ENCODE data around the gene LMO2. TPM values are rescaled to one million over a fixed set of nuclear protein-coding genes. Genes with fewer than 3 reads are reported as not detected.
"Not testable (repeated sequence)": the region's sequence is repeated elsewhere in the genome, so short reads cannot be mapped to it uniquely, and the experiment has no call there.

The LMO2 gene
- total RNA-seq, 1 experiment from 2014 or later = 0.64 TPM

DNA sequence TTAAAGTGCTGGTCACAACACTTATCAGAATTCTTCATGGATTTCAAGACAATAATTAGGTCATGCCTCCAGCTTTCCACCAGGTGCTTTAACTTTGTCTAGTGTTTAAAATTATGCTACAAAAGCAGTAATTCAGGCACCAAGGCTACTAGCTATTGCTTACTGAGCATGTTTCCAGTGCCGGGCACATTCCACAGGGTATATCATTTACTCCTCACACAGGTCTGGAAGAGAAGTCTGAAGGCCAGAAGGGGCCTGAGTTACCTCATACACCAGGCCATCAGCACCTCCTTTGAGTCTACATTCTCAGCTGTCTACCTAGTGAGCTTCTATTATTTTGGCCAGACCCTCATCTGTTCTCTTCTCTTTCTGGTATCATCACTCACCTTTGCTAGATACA lies 41.7 kb upstream of the LMO2 start:
- DNase-seq (ENCODE audit: low read depth, low spot score) (no peak), ATAC-seq (no peak)
- no peaks in the 10 kb centered on the region for H3K4me1 ChIP-seq (ENCODE audit: control insufficient read depth, insufficient read depth, low read length)
- no peaks in the 10 kb centered on the region for H3K36me3 ChIP-seq (ENCODE audit: control insufficient read depth, insufficient read depth, low read length)
- TF ChIP-seq TCF7L2 (IDR thresholded peaks at IDR 0.05; ENCODE audit: low read depth, low read length) = no peak
- TF ChIP-seq, protein P1, sequence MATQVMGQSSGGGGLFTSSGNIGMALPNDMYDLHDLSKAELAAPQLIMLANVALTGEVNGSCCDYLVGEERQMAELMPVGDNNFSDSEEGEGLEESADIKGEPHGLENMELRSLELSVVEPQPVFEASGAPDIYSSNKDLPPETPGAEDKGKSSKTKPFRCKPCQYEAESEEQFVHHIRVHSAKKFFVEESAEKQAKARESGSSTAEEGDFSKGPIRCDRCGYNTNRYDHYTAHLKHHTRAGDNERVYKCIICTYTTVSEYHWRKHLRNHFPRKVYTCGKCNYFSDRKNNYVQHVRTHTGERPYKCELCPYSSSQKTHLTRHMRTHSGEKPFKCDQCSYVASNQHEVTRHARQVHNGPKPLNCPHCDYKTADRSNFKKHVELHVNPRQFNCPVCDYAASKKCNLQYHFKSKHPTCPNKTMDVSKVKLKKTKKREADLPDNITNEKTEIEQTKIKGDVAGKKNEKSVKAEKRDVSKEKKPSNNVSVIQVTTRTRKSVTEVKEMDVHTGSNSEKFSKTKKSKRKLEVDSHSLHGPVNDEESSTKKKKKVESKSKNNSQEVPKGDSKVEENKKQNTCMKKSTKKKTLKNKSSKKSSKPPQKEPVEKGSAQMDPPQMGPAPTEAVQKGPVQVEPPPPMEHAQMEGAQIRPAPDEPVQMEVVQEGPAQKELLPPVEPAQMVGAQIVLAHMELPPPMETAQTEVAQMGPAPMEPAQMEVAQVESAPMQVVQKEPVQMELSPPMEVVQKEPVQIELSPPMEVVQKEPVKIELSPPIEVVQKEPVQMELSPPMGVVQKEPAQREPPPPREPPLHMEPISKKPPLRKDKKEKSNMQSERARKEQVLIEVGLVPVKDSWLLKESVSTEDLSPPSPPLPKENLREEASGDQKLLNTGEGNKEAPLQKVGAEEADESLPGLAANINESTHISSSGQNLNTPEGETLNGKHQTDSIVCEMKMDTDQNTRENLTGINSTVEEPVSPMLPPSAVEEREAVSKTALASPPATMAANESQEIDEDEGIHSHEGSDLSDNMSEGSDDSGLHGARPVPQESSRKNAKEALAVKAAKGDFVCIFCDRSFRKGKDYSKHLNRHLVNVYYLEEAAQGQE (IDR thresholded peaks at IDR 0.05; ENCODE audit: insufficient read depth in 1 of 2, low read depth in 2 of 2, low read length in 1 of 2) = no peak
- H3K27ac ChIP-seq (ENCODE audit: low read length) = no peak overlapping the region
- no peaks in the 10 kb centered on the region for H3K9me3 ChIP-seq (ENCODE audit: control insufficient read depth, insufficient read depth, low read depth, low read length)
- intact Hi-C loops (cut with micrococcal nuclease; ENCODE audit: unreplicated experiment) (no loop called here), in situ Hi-C loops (cut with HindIII; ENCODE audit: low pct_unique_long_range_greater_than_20kb, low sequenced_read_pairs) (no loop called here)
- no peaks in the 10 kb centered on the region; the same call in 1 of the 2 replicates for H3K27me3 ChIP-seq (ENCODE audit: control insufficient read depth, insufficient read depth, low read length)
- ChIA-PET POLR2A (no interaction called here), CTCF (no interaction called here)
- BruUV-seq (replicated peaks) = no TSS peak
- H3K4me3 ChIP-seq (ENCODE audit: low read depth in 2 of 2, low read length in 2 of 2) = no peak overlapping the region

DNA sequence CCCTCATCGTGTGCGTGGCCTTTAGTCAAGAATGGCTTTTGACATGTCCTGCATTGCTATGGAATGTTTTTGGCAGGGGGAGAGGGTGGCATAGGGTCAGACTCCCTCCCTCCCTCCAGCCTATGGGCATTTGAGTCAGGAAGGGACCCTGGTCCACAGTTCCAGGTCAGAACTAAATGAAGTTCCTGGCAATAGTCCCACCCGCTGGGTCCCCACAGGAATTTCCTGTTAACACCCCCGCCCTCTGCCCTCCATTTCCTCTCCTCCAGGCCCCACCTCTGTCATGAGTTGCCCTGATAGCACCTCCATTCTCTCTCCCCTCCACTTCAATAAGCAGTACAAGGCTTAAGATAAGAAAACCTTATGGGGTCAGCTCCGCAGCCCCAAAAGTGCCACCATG lies 40.8 kb upstream of the LMO2 start:
- in situ Hi-C loops (cut with HindIII; ENCODE audit: low pct_unique_long_range_greater_than_20kb, low sequenced_read_pairs) (no loop called here), intact Hi-C loops (cut with micrococcal nuclease; ENCODE audit: unreplicated experiment) (no loop called here)
- ChIA-PET POLR2A (no interaction called here), CTCF (no interaction called here)
- TF ChIP-seq SIN3A (IDR thresholded peaks at IDR 0.05; ENCODE audit: borderline replicate concordance, insufficient read depth, low read depth, low read length) = no peak
- no peak for TF ChIP-seq POLR2AphosphoS5 (IDR thresholded peaks at IDR 0.05; ENCODE audit: low read depth, low read length)
- TF ChIP-seq, protein P2, sequence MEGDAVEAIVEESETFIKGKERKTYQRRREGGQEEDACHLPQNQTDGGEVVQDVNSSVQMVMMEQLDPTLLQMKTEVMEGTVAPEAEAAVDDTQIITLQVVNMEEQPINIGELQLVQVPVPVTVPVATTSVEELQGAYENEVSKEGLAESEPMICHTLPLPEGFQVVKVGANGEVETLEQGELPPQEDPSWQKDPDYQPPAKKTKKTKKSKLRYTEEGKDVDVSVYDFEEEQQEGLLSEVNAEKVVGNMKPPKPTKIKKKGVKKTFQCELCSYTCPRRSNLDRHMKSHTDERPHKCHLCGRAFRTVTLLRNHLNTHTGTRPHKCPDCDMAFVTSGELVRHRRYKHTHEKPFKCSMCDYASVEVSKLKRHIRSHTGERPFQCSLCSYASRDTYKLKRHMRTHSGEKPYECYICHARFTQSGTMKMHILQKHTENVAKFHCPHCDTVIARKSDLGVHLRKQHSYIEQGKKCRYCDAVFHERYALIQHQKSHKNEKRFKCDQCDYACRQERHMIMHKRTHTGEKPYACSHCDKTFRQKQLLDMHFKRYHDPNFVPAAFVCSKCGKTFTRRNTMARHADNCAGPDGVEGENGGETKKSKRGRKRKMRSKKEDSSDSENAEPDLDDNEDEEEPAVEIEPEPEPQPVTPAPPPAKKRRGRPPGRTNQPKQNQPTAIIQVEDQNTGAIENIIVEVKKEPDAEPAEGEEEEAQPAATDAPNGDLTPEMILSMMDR (IDR thresholded peaks at IDR 0.05) = no peak
- TF ChIP-seq, protein P1 (IDR thresholded peaks at IDR 0.05; ENCODE audit: insufficient read depth in 1 of 2, low read depth in 2 of 2, low read length in 1 of 2) = no peak
- TF ChIP-seq TCF7L2 (IDR thresholded peaks at IDR 0.05; ENCODE audit: low read depth, low read length) = no peak
- no peaks in the 10 kb centered on the region for H3K27me3 ChIP-seq (ENCODE audit: control insufficient read depth, insufficient read depth, low read length)
- H3K4me3 ChIP-seq (ENCODE audit: low read depth in 2 of 2, low read length in 2 of 2) = no peak overlapping the region
- no peaks in the 10 kb centered on the region for H3K9me3 ChIP-seq (ENCODE audit: control insufficient read depth, insufficient read depth, low read depth, low read length)
- BruUV-seq (replicated peaks) = no TSS peak
- no peak for ATAC-seq
- no peak for DNase-seq (ENCODE audit: low read depth, low spot score)
- H3K27ac ChIP-seq (ENCODE audit: low read length) = no peak overlapping the region
- no peaks in the 10 kb centered on the region for H3K4me1 ChIP-seq (ENCODE audit: control insufficient read depth, insufficient read depth, low read length)
- no peaks in the 10 kb centered on the region for H3K36me3 ChIP-seq (ENCODE audit: control insufficient read depth, insufficient read depth, low read length)

DNA sequence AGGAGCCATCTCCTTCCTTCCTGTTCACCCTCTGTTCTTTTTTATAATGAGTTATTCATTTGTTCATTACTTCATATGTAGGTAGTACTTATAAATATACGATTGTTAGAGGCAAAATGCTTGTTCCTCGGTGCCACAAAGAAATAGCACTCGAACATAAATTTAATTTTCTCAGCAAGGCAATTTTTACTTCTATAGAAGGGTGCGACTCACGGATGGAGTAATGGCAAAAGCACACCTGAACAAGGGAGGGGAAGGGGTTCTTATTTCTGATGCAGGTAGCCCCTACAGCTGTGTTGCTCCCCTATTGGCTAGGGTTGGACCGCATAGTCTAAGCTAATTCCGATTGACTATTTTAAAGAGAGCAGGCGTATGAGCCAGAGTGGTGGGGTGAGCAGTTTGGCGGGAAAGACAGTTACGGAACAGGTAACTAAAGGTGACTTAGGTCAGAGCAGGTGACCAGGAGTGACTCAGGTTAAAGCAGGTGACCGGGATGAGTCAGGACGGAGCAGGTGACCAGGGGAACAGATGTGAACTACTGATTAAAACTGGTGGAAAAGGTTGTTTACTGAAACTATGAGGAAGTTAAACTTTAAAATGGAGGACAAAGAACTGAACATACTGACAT lies 40.0 kb upstream of the LMO2 start:
- CTCF ChIA-PET; H3K4me3 ChIP-seq (ENCODE audit: low read depth in 2 of 2, low read length in 2 of 2); BruUV-seq (replicated peaks); in situ Hi-C loops (cut with HindIII; ENCODE audit: low pct_unique_long_range_greater_than_20kb, low sequenced_read_pairs); ATAC-seq; H3K36me3 ChIP-seq (ENCODE audit: control insufficient read depth, insufficient read depth, low read length); H3K27ac ChIP-seq (ENCODE audit: low read length); H3K9me3 ChIP-seq (ENCODE audit: control insufficient read depth, insufficient read depth, low read depth, low read length); H3K27me3 ChIP-seq (ENCODE audit: control insufficient read depth, insufficient read depth, low read length); DNase-seq (ENCODE audit: low read depth, low spot score); intact Hi-C loops (cut with micrococcal nuclease; ENCODE audit: unreplicated experiment); H3K4me1 ChIP-seq (ENCODE audit: control insufficient read depth, insufficient read depth, low read length); POLR2A ChIA-PET: not testable (repeated sequence)
